HepG2 (cell line): Measurements from ENCODE around the gene NUCB1. TPM values are rescaled to one million over a fixed set of nuclear protein-coding genes. Genes with fewer than 3 reads are reported as not detected.
A peak's percentile ranks its signal among the peaks of the same experiment; 100 is the strongest.

Experiments used
- CHD2 ChIP-seq: IDR thresholded peaks from 2 replicates; pipeline ENCODE4 v1.6.1; 2011; ENCODE audit warnings: low read depth, low read length, improper control_type of control experiment
- ETV5 ChIP-seq: IDR thresholded peaks from 2 replicates; pipeline ENCODE4 v1.6.1; 2018; ENCODE audit warnings: missing biosample characterization, missing genetic modification reagents, inconsistent platforms, borderline replicate concordance
- FOSL2 ChIP-seq: sonication (generic); formaldehyde crosslinking; IDR thresholded peaks from 2 replicates; pipeline ENCODE4 v1.4.0; 2020; ENCODE audit warnings: missing genetic modification reagents
- FOXA3 ChIP-seq: IDR thresholded peaks from 2 replicates; pipeline ENCODE4 v1.6.1; 2016; ENCODE audit warnings: missing genetic modification reagents, missing compliant biosample characterization
- JUND ChIP-seq: sonication (generic); formaldehyde crosslinking; IDR thresholded peaks from 2 replicates; pipeline ENCODE4 v1.8.0; 2022; ENCODE audit warnings: mild to moderate bottlenecking, missing genetic modification reagents
- KLF13 ChIP-seq: sonication (generic); formaldehyde crosslinking; IDR thresholded peaks from 2 replicates; pipeline ENCODE4 v1.4.0; 2020; ENCODE audit warnings: mild to moderate bottlenecking, missing genetic modification reagents
- KLF15 ChIP-seq: sonication (generic); formaldehyde crosslinking; IDR thresholded peaks from 2 replicates; pipeline ENCODE4 v1.8.1; 2023; ENCODE audit warnings: borderline replicate concordance, mild to moderate bottlenecking, inconsistent platforms, missing genetic modification reagents, mixed read lengths
- NRL ChIP-seq: sonication (generic); formaldehyde crosslinking; IDR thresholded peaks from 2 replicates; pipeline ENCODE4 v1.5.0; 2020; ENCODE audit warnings: missing genetic modification reagents, mild to moderate bottlenecking, moderate library complexity, borderline replicate concordance
- PBX2 ChIP-seq: IDR thresholded peaks from 2 replicates; pipeline ENCODE4 v1.6.1; 2016; ENCODE audit warnings: control low read depth
- PREB ChIP-seq: sonication (generic); formaldehyde crosslinking; IDR thresholded peaks from 2 replicates; pipeline ENCODE4 v1.4.0; 2020; ENCODE audit warnings: missing genetic modification reagents
- RERE ChIP-seq: IDR thresholded peaks from 2 replicates; pipeline ENCODE4 v1.6.1; 2016; ENCODE audit warnings: low read depth, missing genetic modification reagents, missing compliant biosample characterization
- SNAPC2 ChIP-seq: sonication (generic); formaldehyde crosslinking; IDR thresholded peaks from 2 replicates; pipeline ENCODE4 v1.8.1; 2022; ENCODE audit warnings: mild to moderate bottlenecking, missing genetic modification reagents
- SP2 ChIP-seq: sonication (generic); formaldehyde crosslinking; IDR thresholded peaks from 2 replicates; pipeline ENCODE4 v1.5.1; 2020; ENCODE audit warnings: mild to moderate bottlenecking, missing genetic modification reagents
- WIZ ChIP-seq: sonication (generic); formaldehyde crosslinking; IDR thresholded peaks from 2 replicates; pipeline ENCODE4 v1.5.1; 2020; ENCODE audit warnings: mild to moderate bottlenecking, missing genetic modification reagents
- XBP1 ChIP-seq: sonication (generic); formaldehyde crosslinking; IDR thresholded peaks from 2 replicates; pipeline ENCODE4 v1.5.0; 2020; ENCODE audit warnings: missing genetic modification reagents
- ZGPAT ChIP-seq: IDR thresholded peaks from 2 replicates; pipeline ENCODE4 v1.6.1; 2016; ENCODE audit warnings: mild to moderate bottlenecking
- ZNF83 ChIP-seq: sonication (generic); formaldehyde crosslinking; IDR thresholded peaks from 2 replicates; pipeline ENCODE4 v1.4.0; 2020; ENCODE audit warnings: missing genetic modification reagents, mild to moderate bottlenecking, borderline replicate concordance
- ZXDC ChIP-seq: sonication (generic); formaldehyde crosslinking; IDR thresholded peaks from 2 replicates; pipeline ENCODE4 v1.5.0; 2020; ENCODE audit warnings: mild to moderate bottlenecking, missing genetic modification reagents
- polyA plus RNA-seq, 8 experiments: library from polyadenylated mRNA; depleted of rRNA in 3 of 8; stranded (reverse) in 7 of 8; unstranded in 1 of 8; fragments of >200 nt; fragmentation: Illumina TruSeq in 4 of 8; extraction: Trizol in 4 of 8; gene quantifications; 2 replicates each; pipeline versions ENCODE4 v1.2.1 to v1.2.3, GENCODE V29; 2011 to 2016; ENCODE audit warnings: low read depth in 4 of 8, missing spikeins in 1 of 8, mixed read lengths in 1 of 8; ENCODE audit not compliant: insufficient read depth in 1 of 8
- total RNA-seq, 5 experiments: library from RNA; depleted of rRNA; stranded (reverse); fragments of >200 nt; fragmentation: Illumina TruSeq; extraction: Trizol; gene quantifications; 2 replicates each; pipeline ENCODE4 v1.2.3, GENCODE V29; 2016; ENCODE audit warnings: low read depth in 1 of 5

Gene NUCB1
- total and polyA plus RNA-seq, 2 of the 13 experiments (the other 11 are each of a cell fraction or from before 2014, with no cell fraction given), result 82.3 to 106 TPM

GRCh38 chr19:48954595-48955307 is 54.6 kb downstream of the NUCB1 start, which contains the start of gene BAX (continued):
- TF ChIP-seq CHD2 (no peak), SNAPC2 (peak; percentile 50; the same call in 1 of the 2 replicates), SP2 (CRISPR knock-in tag) (peak; percentile 60), WIZ (CRISPR knock-in tag) (0 out of 2 replicates have a peak, but pooled peaks have one; percentile 14), KLF13 (no peak), ZGPAT (CRISPR knock-in tag) (peak; percentile 66; the same call in 1 of the 2 replicates), KLF15 (CRISPR knock-in tag) (no peak), RERE (CRISPR knock-in tag) (no peak), FOSL2 (peak; percentile 7; the same call in 1 of the 2 replicates), NRL (no peak), JUND (CRISPR knock-in tag) (0 out of 2 replicates have a peak, but pooled peaks have one; percentile 30), ZXDC (no peak), PREB (no peak), PBX2 (no peak), ETV5 (peak; percentile 65), ZNF83 (CRISPR knock-in tag) (0 out of 2 replicates have a peak, but pooled peaks have one; percentile 19), FOXA3 (CRISPR knock-in tag) (peak; percentile 64), XBP1 (CRISPR knock-in tag) (no peak)
